K562 (cell line): Measurements from ENCODE around the gene SERTAD3. TPM values are rescaled to one million over a fixed set of nuclear protein-coding genes. Genes with fewer than 3 reads are reported as not detected.

ENCODE experiments used
- CHCHD3 ChIP-seq: fragments of 250-450 bp; sonication (Bioruptor Pico); IDR thresholded peaks from 2 replicates; pipeline ENCODE4 v2.1.2; 2022; ENCODE audit warnings: mild to moderate bottlenecking
- ELF4 ChIP-seq: fragments of 450-650 bp; formaldehyde crosslinking; IDR thresholded peaks from 2 replicates; pipeline ENCODE4 v1.4.0; 2022; ENCODE audit warnings: missing genetic modification characterization
- ETV1 ChIP-seq: fragments of 450-650 bp; conservative IDR thresholded peaks from 2 replicates; pipeline ENCODE4 v1.6.1; 2016; ENCODE audit warnings: missing genetic modification characterization, control low read depth, low read depth, missing compliant biosample characterization
- GABPB1 ChIP-seq: sonication (generic); formaldehyde crosslinking; IDR thresholded peaks from 2 replicates; pipeline ENCODE4 v1.8.0; 2022; ENCODE audit warnings: mild to moderate bottlenecking, missing genetic modification reagents
- HDAC2 ChIP-seq: fragments of 450-650 bp; IDR thresholded peaks from 2 replicates; pipeline ENCODE4 v1.6.1; 2016; ENCODE audit warnings: mild to moderate bottlenecking
- KDM1A ChIP-seq, 2 experiments: fragments of 450-650 bp; IDR thresholded peaks; 2 replicates each; pipeline ENCODE4 v1.6.1; 2016; ENCODE audit warnings: mild to moderate bottlenecking in 2 of 2
- LEF1 ChIP-seq: fragments of 450-650 bp; IDR thresholded peaks from 2 replicates; pipeline ENCODE4 v1.6.1; 2016; ENCODE audit warnings: mild to moderate bottlenecking
- NFIC ChIP-seq: fragments of 450-650 bp; IDR thresholded peaks from 2 replicates; pipeline ENCODE4 v1.6.1; 2017; ENCODE audit warnings: mild to moderate bottlenecking, inconsistent platforms
- PML ChIP-seq: IDR thresholded peaks from 2 replicates; pipeline ENCODE4 v1.6.1; 2012; ENCODE audit warnings: low read length, inconsistent platforms
- POLR2AphosphoS5 ChIP-seq: IDR thresholded peaks from 2 replicates; pipeline ENCODE4 v1.6.1; 2011; ENCODE audit warnings: mild to moderate bottlenecking, low read depth, low read length, moderate library complexity; ENCODE audit not compliant: control insufficient read depth, insufficient read depth
- RBBP5 ChIP-seq: fragments of 200-600 bp; sonication (generic); IDR thresholded peaks from 2 replicates; pipeline ENCODE4 v1.6.1; 2012; ENCODE audit warnings: borderline replicate concordance, mild to moderate bottlenecking, low read length, control low read depth, inconsistent platforms; ENCODE audit not compliant: insufficient read depth, poor library complexity, severe bottlenecking
- ZNF584 ChIP-seq: fragments of 200-800 bp; sonication (Bioruptor generic); IDR thresholded peaks from 2 replicates; pipeline ENCODE4 v1.6.1; 2016; ENCODE audit warnings: low read depth, mild to moderate bottlenecking, missing genetic modification characterization, missing compliant biosample characterization
- ZNF589 ChIP-seq: fragments of 200-800 bp; sonication (Bioruptor generic); IDR thresholded peaks from 2 replicates; pipeline ENCODE4 v1.6.1; 2016; ENCODE audit warnings: low read depth, missing genetic modification characterization, missing compliant biosample characterization
- ZNF717 ChIP-seq: fragments of 250-450 bp; sonication (Bioruptor Pico); IDR thresholded peaks from 2 replicates; pipeline ENCODE4 v1.5.0; 2021
- ZSCAN29 ChIP-seq: fragments of 450-650 bp; IDR thresholded peaks from 2 replicates; pipeline ENCODE4 v1.6.1; 2017
- polyA plus RNA-seq, 8 experiments: library from polyadenylated mRNA; depleted of rRNA in 4 of 8; stranded (reverse) in 5 of 8; unstranded in 3 of 8; fragments of >200 nt; fragmentation: Nextera tagmentation in 2 of 8; fragmentation: Illumina TruSeq in 1 of 8; extraction: Ambion mirVana in 2 of 8; extraction: Trizol in 1 of 8; gene quantifications; 2 replicates each; pipeline versions ENCODE4 v1.2.1 to v1.2.3, GENCODE V29; 2011 to 2014; ENCODE audit warnings: inconsistent platforms in 1 of 8, missing spikeins in 1 of 8
- total RNA-seq, 7 experiments: library from RNA; depleted of rRNA in 6 of 7; stranded (reverse); fragments of >200 nt in 6 of 7; fragmentation: Illumina TruSeq in 2 of 7; extraction: Trizol in 2 of 7; gene quantifications; 2 replicates each; pipeline versions ENCODE4 v1.2.1 to v1.2.3, GENCODE V29; 2011 to 2021; ENCODE audit warnings: low replicate concordance in 1 of 7
- TF ChIP-seq, protein P1 (sequence below): fragments of 250-450 bp; sonication (Bioruptor Pico); IDR thresholded peaks from 2 replicates; pipeline ENCODE4 v1.8.0; 2022; ENCODE audit warnings: moderate library complexity, mild to moderate bottlenecking, inconsistent platforms
- TF ChIP-seq, protein P2 (sequence below): fragments of 250-450 bp; sonication (Bioruptor Pico); IDR thresholded peaks from 2 replicates; pipeline ENCODE4 v1.5.0; 2022; ENCODE audit warnings: mild to moderate bottlenecking
- TF ChIP-seq, protein P3 (sequence below): sonication (generic); formaldehyde crosslinking; IDR thresholded peaks from 2 replicates; pipeline ENCODE4 v1.8.1; 2023; ENCODE audit warnings: mild to moderate bottlenecking, missing genetic modification reagents
- TF ChIP-seq, protein P4 (sequence below): sonication (generic); formaldehyde crosslinking; IDR thresholded peaks from 2 replicates; pipeline ENCODE4 v1.8.1; 2023; ENCODE audit warnings: mild to moderate bottlenecking, missing genetic modification reagents
- TF ChIP-seq, protein P5 (sequence below): sonication (generic); IDR thresholded peaks from 2 replicates; pipeline ENCODE4 v1.6.1; 2016

SERTAD3 gene
- total and polyA plus RNA-seq, 9 of the 15 experiments (the other 6 are each of a cell fraction or from before 2014, with no cell fraction given) = 5.4 to 28.9 (median 17.5) TPM

DNA sequence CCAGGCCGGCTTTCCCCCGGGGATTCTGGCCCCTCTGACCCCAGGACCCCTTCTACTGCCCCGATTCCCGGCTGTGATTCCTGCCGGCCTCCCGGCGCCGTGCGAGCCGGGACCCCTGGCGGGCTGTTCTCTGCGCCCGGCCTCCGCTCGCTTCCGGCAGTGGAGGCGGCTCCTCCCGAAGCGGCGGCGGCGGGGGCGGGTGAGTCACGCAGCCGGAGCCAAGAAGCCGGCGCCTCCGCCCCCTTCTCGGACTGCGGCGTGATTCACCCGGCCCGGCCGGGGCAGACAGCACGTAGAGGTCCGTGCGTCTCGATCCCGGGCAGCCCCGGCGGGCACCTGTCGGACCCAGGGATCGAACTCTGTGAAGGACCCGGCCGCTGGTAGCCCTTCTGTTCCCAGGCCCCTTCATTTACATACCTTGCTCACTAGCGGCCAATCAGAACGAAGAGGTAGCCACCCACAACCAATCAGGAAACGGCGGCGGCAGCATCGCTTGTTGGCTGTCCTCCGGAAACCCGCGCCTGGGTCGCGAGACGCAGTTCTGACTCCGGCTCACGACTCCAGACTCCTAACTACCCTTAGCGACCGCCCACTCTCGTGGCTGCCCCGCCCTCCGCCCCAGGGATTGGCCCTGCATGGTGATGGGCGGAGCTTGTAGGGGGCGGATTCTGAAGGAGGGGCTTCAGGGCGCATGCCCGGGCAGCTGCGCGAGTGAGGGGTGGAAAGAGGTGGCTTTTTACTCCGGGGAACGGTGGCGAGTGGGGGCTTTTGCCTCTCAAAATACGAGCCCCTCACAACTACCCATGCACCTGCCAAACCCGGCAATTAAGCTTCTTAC is 18.5 kb downstream of the SERTAD3 start, which contains the start of gene SERTAD1 (continued):
- TF ChIP-seq, protein P1, sequence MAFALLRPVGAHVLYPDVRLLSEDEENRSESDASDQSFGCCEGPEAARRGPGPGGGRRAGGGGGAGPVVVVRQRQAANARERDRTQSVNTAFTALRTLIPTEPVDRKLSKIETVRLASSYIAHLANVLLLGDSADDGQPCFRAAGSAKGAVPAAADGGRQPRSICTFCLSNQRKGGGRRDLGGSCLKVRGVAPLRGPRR (CRISPR knock-in tag) = no peak
- TF ChIP-seq, protein P2, sequence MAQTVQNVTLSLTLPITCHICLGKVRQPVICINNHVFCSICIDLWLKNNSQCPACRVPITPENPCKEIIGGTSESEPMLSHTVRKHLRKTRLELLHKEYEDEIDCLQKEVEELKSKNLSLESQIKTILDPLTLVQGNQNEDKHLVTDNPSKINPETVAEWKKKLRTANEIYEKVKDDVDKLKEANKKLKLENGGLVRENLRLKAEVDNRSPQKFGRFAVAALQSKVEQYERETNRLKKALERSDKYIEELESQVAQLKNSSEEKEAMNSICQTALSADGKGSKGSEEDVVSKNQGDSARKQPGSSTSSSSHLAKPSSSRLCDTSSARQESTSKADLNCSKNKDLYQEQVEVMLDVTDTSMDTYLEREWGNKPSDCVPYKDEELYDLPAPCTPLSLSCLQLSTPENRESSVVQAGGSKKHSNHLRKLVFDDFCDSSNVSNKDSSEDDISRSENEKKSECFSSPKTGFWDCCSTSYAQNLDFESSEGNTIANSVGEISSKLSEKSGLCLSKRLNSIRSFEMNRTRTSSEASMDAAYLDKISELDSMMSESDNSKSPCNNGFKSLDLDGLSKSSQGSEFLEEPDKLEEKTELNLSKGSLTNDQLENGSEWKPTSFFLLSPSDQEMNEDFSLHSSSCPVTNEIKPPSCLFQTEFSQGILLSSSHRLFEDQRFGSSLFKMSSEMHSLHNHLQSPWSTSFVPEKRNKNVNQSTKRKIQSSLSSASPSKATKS (CRISPR knock-in tag) = no peak
- TF ChIP-seq, protein P3, sequence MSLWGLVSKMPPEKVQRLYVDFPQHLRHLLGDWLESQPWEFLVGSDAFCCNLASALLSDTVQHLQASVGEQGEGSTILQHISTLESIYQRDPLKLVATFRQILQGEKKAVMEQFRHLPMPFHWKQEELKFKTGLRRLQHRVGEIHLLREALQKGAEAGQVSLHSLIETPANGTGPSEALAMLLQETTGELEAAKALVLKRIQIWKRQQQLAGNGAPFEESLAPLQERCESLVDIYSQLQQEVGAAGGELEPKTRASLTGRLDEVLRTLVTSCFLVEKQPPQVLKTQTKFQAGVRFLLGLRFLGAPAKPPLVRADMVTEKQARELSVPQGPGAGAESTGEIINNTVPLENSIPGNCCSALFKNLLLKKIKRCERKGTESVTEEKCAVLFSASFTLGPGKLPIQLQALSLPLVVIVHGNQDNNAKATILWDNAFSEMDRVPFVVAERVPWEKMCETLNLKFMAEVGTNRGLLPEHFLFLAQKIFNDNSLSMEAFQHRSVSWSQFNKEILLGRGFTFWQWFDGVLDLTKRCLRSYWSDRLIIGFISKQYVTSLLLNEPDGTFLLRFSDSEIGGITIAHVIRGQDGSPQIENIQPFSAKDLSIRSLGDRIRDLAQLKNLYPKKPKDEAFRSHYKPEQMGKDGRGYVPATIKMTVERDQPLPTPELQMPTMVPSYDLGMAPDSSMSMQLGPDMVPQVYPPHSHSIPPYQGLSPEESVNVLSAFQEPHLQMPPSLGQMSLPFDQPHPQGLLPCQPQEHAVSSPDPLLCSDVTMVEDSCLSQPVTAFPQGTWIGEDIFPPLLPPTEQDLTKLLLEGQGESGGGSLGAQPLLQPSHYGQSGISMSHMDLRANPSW = 0 out of 2 replicates have a peak, but pooled peaks have one; percentile 53
- peak; percentile 50; the same call in 1 of the 2 replicates for TF ChIP-seq ZSCAN29
- 0 out of 2 replicates have a peak, but pooled peaks have one; percentile 33 for TF ChIP-seq ZNF589 (CRISPR knock-in tag)
- peak; percentile 88 for TF ChIP-seq POLR2AphosphoS5
- TF ChIP-seq PML = peak; percentile 71; the same call in 1 of the 2 replicates
- TF ChIP-seq KDM1A (IDR thresholded peaks at IDR 0.05) = peak; percentile 98
- TF ChIP-seq, protein P4, sequence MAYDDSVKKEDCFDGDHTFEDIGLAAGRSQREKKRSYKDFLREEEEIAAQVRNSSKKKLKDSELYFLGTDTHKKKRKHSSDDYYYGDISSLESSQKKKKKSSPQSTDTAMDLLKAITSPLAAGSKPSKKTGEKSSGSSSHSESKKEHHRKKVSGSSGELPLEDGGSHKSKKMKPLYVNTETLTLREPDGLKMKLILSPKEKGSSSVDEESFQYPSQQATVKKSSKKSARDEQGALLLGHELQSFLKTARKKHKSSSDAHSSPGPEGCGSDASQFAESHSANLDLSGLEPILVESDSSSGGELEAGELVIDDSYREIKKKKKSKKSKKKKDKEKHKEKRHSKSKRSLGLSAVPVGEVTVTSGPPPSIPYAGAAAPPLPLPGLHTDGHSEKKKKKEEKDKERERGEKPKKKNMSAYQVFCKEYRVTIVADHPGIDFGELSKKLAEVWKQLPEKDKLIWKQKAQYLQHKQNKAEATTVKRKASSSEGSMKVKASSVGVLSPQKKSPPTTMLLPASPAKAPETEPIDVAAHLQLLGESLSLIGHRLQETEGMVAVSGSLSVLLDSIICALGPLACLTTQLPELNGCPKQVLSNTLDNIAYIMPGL (CRISPR knock-in tag) = peak; percentile 72; the same call in 1 of the 2 replicates
- 0 out of 2 replicates have a peak, but pooled peaks have one; percentile 17 for TF ChIP-seq LEF1
- TF ChIP-seq ETV1 = peak; percentile 64
- peak; percentile 55 for TF ChIP-seq RBBP5
- TF ChIP-seq ELF4 (CRISPR knock-in tag) = peak; percentile 74; the same call in 1 of the 2 replicates
- no peak for TF ChIP-seq ZNF717
- TF ChIP-seq CHCHD3 (CRISPR knock-in tag) = no peak
- peak; percentile 61 for TF ChIP-seq GABPB1 (CRISPR knock-in tag)
- TF ChIP-seq ZNF584 = no peak
- TF ChIP-seq, protein P5, sequence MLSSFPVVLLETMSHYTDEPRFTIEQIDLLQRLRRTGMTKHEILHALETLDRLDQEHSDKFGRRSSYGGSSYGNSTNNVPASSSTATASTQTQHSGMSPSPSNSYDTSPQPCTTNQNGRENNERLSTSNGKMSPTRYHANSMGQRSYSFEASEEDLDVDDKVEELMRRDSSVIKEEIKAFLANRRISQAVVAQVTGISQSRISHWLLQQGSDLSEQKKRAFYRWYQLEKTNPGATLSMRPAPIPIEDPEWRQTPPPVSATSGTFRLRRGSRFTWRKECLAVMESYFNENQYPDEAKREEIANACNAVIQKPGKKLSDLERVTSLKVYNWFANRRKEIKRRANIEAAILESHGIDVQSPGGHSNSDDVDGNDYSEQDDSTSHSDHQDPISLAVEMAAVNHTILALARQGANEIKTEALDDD = no peak
- TF ChIP-seq NFIC = no peak
- peak; percentile 34 for TF ChIP-seq HDAC2
